Astrocyte of the hippocampus (primary cell): ENCODE data around the gene XPO4.

Experiments used
- DNase-seq: peaks from one replicate; pipeline ENCODE4 v3.0.0; 2011; ENCODE audit warnings: low read depth, low spot score

The XPO4 gene

DNA sequence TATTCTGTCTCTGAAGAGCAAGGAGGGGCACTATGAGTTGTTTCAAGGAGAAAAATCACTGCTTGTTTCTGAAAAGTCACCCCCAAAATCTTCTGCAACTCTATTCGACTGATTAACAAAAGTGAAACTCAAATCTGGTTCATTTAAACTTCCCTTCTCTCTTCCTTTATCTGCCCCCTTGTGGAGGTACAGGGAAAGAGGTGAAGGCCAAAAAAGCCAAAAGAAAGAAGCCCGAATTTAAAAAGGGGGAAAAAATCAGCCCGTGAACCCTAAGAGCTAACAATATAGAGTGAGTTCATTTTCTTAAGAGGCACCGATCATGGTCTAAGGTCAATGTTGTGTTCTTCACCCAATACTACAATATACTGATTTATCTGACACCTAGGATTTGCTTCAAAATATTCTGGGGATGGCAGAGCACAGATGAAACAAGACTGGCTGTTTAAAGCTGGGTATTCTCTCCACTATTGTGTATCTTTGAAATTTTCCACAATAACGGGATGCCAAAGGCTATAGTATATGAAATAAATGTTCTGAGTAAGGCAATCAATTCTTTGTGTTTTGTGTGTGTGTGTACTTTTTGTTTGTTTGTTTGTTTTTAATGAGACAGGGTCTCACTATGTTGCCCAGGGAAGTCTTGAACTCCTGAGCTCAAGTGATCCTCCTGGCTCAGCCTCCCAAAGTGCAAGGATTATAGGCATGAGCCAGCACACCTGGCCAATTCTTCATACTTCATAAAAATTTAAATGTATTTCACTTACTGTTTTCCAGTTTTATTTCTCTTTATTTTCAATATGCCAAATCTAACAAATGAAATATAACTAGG lies 73.8 kb downstream of the XPO4 start:
- peak; percentile 68 for DNase-seq

DNA sequence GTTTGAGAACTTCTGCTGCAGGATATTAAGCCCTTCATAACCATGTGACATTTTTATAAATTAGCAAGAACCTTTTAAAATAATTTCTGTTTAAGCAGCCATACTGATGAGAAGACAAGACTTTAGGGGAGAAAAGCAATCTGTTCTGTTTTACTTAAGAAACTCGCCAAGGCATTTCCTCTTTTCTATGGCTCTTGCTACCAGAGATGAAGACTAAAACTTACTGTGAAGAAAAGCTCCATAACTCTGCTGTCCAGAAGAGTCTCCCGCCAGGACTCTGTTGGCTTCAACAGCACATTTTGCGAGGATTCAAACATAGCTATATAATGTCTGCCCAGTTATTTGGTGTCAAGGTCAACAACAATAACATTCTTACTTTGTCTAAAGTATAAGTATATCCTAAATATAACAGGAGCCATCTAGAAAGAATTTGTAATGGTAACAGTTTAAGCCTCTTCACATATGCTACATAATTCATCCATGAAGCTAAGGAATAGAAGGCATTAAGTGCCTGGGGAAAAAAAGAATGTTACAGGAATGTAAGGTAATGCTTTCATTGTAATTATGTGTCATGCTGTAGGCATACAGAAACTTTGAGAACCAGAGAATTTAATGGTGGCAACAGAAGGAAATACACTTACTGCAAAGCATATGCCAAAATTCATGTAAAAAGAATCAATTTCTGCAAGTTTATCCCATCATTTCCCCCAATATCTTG lies 75.5 kb downstream of the XPO4 start:
- no peak for DNase-seq

GRCh38 chr13:20826301-20826700 lies 76.2 kb downstream of the XPO4 start:
- DNase-seq = no peak

DNA sequence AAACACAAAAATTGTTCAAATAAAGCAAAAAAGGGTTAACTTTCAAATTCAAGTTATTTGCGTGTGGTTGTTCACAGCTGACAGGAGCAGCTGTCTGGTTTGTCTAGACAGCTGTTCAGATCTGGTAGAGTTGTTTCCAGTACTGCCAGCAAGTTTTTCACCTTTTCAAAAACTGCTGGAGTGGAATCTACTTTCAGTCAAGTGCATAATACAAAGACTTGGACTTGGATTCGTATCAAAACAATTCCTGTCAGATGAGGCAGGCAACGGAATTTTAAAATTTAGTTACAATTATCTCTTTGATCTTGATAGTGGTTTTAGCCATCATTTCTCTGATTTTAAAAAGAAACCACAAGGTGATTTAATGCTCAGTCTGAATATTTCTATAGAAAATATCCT lies 77.1 kb downstream of the XPO4 start:
- DNase-seq = peak; percentile 76

DNA sequence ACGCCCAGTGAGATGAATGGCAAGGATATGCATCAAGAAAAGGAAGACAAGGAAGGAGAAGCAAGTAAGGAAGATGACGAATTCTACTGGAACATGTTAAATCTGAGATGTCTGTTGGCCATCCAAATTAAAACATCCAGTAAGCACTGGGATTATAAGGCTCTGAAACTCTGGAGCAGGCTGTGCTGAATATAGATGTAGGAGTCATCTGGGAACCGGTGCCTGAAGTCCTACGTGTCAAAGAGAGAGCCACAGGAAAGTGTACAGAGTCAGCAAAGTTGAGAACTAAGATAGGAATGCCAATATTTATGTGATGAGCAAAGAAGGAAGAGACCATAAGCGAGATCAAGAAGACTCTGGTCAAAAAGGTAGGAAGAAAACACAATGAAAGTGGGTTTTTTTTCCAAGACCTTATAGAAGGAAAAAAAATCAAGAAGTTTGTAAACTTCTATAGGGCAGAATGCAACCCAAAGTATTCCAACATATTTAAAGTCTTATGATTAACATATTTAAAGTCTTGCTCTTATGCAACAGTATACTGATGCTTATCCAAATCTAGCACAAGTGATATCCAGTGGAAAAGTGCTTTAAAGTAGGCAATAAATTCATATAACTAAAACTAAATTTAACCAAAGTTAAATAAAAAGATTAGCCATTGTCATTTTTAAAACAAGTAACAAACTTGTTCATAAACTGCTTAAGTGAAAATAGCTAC lies 77.6 kb downstream of the XPO4 start:
- DNase-seq = peak; percentile 26

- no peak for DNase-seq
Observed at GRCh38 chr13:20823071-20823470, 79.5 kb downstream of the XPO4 start.

DNA sequence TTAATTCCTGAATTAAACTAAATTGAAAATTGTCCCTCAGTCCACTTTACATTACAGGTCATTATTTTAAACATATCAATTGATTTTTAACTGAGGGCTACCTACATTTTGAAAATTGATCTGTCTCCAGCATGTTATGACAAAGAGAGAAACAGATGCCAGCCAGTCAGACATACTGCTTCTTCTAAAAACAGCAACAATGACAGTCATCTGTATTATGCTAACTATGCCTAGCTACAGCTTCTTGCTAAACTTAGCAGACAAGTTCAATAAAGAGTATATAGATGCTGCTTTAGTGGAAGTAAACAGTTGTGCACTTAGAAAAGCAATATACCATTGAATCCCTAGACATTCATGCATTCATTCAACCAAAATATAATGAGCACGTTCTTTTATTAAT lies 80.1 kb downstream of the XPO4 start:
- DNase-seq = no peak

DNA sequence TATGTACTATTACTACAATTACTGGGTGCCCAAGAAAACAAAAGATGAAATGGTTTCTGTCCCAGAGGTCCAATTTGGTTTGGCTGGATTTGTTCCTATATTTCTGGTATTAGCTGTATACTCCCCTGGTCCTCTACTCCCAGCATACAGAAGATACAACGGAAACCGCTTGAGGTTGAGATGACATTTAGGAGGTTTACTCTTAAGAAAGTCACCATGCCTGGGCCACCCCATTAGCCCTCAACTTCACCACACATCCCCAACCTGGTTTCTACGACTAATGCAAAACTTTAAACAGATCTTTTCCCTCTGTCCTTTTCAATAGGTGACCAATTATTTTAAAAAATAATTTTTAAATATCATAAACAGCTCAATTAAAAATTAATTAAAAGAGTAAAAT lies 82.8 kb downstream of the XPO4 start:
- no peak for DNase-seq

- DNase-seq = no peak
Observed at GRCh38 chr13:20815464-20815863, 87.1 kb downstream of the XPO4 start.

GRCh38 chr13:20814224-20814910 lies 88.2 kb downstream of the XPO4 start:
- DNase-seq = peak; percentile 93

DNA sequence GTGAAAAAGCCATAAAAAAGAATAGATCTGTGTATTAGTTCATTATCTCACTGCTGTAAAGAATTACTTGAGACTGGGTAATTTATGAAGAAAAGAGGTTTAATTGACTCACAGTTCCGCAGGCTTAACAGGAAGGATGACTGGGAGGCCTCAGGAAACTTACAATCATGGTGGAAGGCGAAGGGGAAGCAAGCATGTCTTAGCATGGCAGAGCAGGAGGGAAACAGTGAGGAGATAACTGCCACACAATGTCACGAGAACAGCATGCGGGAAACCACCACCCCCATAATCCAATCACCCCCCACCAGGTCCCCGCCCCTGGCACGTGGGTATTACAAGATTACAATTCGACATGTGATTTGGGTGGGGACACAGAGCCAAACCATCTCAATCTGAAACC lies 89.7 kb downstream of the XPO4 start:
- no peak for DNase-seq

DNA sequence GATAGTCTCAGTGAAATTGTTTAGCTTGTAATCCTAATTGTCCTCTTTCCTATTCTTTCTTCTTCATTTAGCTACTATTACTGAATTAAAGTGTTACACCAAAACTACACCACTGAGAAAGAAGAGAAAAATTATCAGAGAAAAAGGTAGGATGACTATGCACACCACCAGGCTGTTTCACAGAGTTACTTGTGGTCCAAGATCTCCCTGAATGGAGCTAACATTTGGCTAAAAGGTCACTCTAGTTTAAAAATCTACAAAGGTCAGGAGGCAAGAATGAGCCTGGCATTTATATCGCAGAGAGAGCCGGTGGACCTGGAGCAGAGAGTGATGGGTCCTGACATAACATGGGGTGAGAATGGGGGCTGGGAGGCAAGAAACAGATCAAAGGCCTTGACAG lies 91.7 kb downstream of the XPO4 start:
- DNase-seq = no peak

- DNase-seq = no peak
Observed at GRCh38 chr13:20808874-20809273, 93.7 kb downstream of the XPO4 start.

GRCh38 chr13:20803180-20803965 lies 99.2 kb downstream of the XPO4 start:
- no peak for DNase-seq

- DNase-seq = no peak
Observed at GRCh38 chr13:20801707-20802106, 100.8 kb downstream of the XPO4 start.

DNA sequence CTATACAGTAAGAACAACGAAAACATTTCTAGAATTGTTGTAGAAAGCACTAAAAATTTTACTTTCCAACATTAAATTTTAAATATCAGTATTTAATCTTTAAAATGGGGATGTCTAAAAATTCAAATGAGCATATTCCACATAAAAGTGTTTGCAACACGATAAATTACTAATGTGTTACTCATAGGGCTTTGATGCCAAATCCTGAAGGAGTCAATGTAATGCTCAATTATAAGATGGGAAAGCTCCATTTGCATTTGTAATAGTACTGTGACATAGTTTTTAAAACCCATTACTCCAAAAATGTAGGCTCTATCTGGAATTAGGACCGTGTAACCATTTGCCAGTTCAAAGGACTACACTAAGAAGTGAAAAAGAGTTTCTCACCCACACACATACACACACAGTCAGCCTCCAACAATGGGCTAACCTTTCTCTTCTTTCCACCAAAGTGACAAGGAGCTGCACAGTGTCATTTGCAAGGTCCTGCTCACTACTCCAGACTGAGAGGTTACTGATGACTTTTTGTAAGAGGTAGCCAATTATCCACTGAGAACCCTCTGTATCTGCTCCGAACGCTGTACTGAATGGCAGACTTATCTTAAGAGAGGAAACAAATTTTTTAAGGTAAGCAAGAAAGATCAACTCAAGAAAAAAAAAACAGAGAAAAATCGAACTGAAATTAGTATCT lies 102.7 kb downstream of the XPO4 start:
- DNase-seq = peak; percentile 44

- DNase-seq = no peak
Observed at GRCh38 chr13:20798027-20798426, 104.5 kb downstream of the XPO4 start.

GRCh38 chr13:20796791-20797508 lies 105.6 kb downstream of the XPO4 start:
- no peak for DNase-seq

GRCh38 chr13:20789665-20790064 lies 112.9 kb downstream of the XPO4 start:
- no peak for DNase-seq

- DNase-seq = no peak
Observed at GRCh38 chr13:20788312-20788711, 114.2 kb downstream of the XPO4 start.
